ENCODE data around the gene TCAIM.

TCAIM gene

DNA sequence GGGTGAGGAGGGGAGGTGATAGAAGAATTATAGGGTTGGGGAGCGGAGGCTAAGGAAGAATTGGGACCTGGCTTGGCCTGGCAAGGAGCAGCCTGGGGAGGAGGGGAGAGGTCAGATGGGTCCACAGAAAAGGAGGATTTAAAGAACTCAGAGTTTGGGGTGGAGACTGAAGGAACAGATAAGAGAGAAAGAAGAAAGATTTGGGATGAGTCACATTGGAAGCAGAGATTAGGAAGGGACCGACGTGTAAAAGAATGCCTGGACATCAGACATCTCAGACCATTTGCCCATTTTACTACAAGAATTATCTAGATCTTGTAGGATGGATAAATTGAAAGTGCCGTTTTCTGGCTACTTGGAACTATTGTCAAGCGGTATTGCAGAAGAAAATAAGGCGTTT lies 10.4 kb downstream of the TCAIM start:
- no peak for TF ChIP-seq FOXP2 (optimal IDR thresholded peaks at IDR 0.05; ENCODE audit: borderline replicate concordance, extremely low read depth, extremely low read length, insufficient read depth)
- TF ChIP-seq TAF1 (IDR thresholded peaks at IDR 0.05; ENCODE audit: borderline replicate concordance, insufficient read depth, low read length): no peak
- no peak for TF ChIP-seq SIN3A (IDR thresholded peaks at IDR 0.05; ENCODE audit: borderline replicate concordance, insufficient read depth, low read length)
- no peak for TF ChIP-seq POLR2AphosphoS5 (IDR thresholded peaks at IDR 0.05; ENCODE audit: low read depth, low read length)

DNA sequence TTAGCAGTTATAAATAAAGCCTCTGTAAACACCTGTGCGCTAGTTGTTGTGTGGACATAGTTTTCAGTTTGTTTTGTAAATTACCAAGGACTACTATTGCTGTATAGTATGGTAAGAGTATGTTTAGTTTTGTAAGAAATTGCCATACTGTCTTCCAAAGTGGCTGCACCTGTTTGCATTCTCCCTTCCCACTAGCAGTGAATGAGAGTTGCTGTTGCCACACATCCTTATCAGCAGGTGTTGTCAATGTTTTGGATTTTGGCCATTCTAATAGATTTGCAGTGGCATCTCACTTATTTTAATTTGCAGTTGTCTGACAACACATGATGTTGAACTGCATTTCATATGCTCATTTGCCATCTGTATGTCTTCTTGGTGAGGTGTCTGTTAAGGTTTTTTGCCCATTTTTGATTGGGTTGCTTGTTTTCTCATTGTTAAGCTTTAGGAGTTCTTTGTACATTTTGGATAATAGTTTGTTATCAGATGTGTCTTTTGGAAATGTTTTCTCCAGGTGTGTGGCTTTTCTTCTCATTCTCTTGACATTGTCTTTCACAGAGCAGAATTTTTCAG lies 14.9 kb downstream of the TCAIM start:
- TF ChIP-seq REST (IDR thresholded peaks at IDR 0.05; ENCODE audit: insufficient read depth in 1 of 2, low read depth in 2 of 2, low read length in 2 of 2): no peak
- TF ChIP-seq FOXP2 (optimal IDR thresholded peaks at IDR 0.05; ENCODE audit: borderline replicate concordance, extremely low read depth, extremely low read length, insufficient read depth): no peak
- no peak for TF ChIP-seq SIN3A (IDR thresholded peaks at IDR 0.05; ENCODE audit: borderline replicate concordance, insufficient read depth, low read length)
- no peak for TF ChIP-seq POLR2AphosphoS5 (IDR thresholded peaks at IDR 0.05; ENCODE audit: low read depth, low read length)
- TF ChIP-seq TAF1 (IDR thresholded peaks at IDR 0.05; ENCODE audit: borderline replicate concordance, insufficient read depth, low read length): no peak

DNA sequence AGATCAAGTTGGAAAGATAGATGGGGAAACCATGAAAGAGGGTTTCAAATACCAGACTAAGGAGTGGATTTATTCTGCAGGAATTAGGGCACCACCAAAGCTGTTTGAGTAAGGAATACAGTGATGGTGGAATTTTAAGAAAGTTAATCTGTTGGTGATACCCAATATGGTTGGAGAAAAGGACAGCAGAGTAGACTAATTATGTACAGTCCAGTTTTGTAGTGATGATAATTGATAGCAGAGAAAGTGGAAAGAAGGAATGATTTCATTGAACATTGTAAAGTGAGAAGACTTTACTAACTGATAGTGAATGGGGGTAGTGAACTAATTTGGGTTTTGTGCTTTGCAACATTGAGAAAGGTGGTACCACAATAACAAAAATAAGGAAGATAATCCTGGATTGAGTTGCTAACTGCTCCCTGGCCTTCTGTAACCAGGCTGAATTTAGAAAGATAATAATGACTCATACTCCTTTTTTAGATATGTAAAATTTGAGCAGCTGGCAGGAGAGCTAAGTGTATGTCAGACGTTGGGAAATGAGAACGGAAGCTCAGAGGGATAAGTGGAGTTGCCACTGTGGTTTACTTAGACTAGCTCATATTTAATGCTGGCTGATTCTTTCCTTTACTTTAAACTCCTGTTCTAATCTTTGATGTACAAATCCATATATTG lies 16.9 kb downstream of the TCAIM start:
- TF ChIP-seq SIN3A (IDR thresholded peaks at IDR 0.05; ENCODE audit: borderline replicate concordance, insufficient read depth, low read length) (no peak), POLR2AphosphoS5 (IDR thresholded peaks at IDR 0.05; ENCODE audit: low read depth, low read length) (no peak), TAF1 (IDR thresholded peaks at IDR 0.05; ENCODE audit: borderline replicate concordance, insufficient read depth, low read length) (no peak), FOXP2 (optimal IDR thresholded peaks at IDR 0.05; ENCODE audit: borderline replicate concordance, extremely low read depth, extremely low read length, insufficient read depth) (no peak), REST (IDR thresholded peaks at IDR 0.05; ENCODE audit: insufficient read depth in 1 of 2, low read depth in 2 of 2, low read length in 2 of 2) (no peak)

GRCh38 chr3:44359146-44359751 lies 20.7 kb downstream of the TCAIM start:
- TF ChIP-seq SIN3A (IDR thresholded peaks at IDR 0.05; ENCODE audit: borderline replicate concordance, insufficient read depth, low read length) (no peak), TAF1 (IDR thresholded peaks at IDR 0.05; ENCODE audit: borderline replicate concordance, insufficient read depth, low read length) (no peak), REST (IDR thresholded peaks at IDR 0.05; ENCODE audit: insufficient read depth in 1 of 2, low read depth in 2 of 2, low read length in 2 of 2) (no peak)

DNA sequence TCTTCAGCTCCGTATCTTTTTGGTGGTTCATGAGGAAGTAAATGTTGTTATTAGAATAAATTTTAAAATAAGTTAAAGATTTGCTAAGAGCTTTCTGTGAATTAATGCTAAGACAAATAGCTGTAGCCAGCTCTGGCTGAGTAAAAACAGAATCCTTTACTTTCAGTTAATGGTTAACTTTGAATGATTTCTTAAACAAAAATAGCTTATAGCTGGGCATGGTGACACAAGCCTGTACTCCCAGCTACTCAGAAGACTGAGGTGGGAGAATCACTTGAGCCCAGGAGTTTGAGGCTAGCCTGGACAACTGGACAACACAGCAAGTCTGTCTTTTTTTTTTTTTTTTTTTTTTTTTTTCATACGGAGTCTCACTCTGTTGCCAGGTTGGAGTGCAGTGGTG lies 25.0 kb downstream of the TCAIM start:
- no peak for TF ChIP-seq TAF1 (IDR thresholded peaks at IDR 0.05; ENCODE audit: borderline replicate concordance, insufficient read depth, low read length)
- no peak for TF ChIP-seq SIN3A (IDR thresholded peaks at IDR 0.05; ENCODE audit: borderline replicate concordance, insufficient read depth, low read length)
- TF ChIP-seq FOXP2 (optimal IDR thresholded peaks at IDR 0.05; ENCODE audit: borderline replicate concordance, extremely low read depth, extremely low read length, insufficient read depth): no peak
- no peak for TF ChIP-seq POLR2AphosphoS5 (IDR thresholded peaks at IDR 0.05; ENCODE audit: low read depth, low read length)
- TF ChIP-seq REST (IDR thresholded peaks at IDR 0.05; ENCODE audit: insufficient read depth in 1 of 2, low read depth in 2 of 2, low read length in 2 of 2): no peak
